ENCODE measurements around the gene C3orf20. TPM values are rescaled to one million over a fixed set of nuclear protein-coding genes. Genes with fewer than 3 reads are reported as not detected.

C3orf20 gene
- under 1 TPM in 2 of 4 donors, not detected in 2; 0.11 to 0.46 TPM for total RNA-seq

DNA sequence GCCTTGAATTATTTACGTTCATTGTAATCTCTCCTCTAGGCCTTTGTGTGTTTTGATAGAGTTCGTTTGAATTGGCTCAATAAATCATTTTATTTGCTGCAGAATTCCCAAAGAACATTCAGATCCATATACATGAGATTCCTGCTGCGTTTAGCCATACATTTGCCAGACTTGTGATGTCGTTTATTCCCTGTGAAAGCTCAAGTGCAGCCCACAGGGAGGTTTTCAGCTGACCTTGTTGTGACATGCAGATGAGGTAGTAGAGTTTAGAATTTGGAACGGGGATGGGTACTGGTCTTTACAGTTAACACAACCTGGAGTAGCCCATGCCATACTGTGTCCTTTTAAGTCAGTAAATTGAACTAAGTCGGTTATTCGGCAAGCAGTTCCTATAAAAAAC, at the start of gene C3orf20:
Gene C3orf20 (plus strand): TSS at position 301 of the 400 bp plus-strand sequence. CDS start 7,573 bp downstream, outside the sequence.
- DNase-seq = no peak
- in situ Hi-C loops (cut with MboI; ENCODE audit: low sequenced_read_pairs in 4 of 4) (loop anchor here (5.0 to 25.0 kb wide), 6 partner anchors 237 to 412 kb away; partner anchors contain the start of genes MRPS25 (in 2 of the 4) and RBSN (in 1 of the 4)), intact Hi-C loops (cut with DNase I; ENCODE audit: low total_unique reads) (loop anchor here (2.0 to 5.0 kb wide), 2 partner anchors 107 to 246 kb away; no protein-coding TSS in a partner anchor)
- Histone ChIP-seq H3K27ac (no peak within 1 kb of the TSS), H3K27me3 (no peaks in the 10 kb centered on the region), H3K9me3 (no peaks in the 10 kb centered on the region), H3K36me3 (peaks cover 9 to 37% of the 10 kb centered on the region in 2 donors), H3K4me1 (no peaks in the 10 kb centered on the region), H3K4me3 (no peak within 1 kb of the TSS)
- TF ChIP-seq POLR2A (IDR thresholded peaks at IDR 0.05) = no peak
- TF ChIP-seq, protein P1, sequence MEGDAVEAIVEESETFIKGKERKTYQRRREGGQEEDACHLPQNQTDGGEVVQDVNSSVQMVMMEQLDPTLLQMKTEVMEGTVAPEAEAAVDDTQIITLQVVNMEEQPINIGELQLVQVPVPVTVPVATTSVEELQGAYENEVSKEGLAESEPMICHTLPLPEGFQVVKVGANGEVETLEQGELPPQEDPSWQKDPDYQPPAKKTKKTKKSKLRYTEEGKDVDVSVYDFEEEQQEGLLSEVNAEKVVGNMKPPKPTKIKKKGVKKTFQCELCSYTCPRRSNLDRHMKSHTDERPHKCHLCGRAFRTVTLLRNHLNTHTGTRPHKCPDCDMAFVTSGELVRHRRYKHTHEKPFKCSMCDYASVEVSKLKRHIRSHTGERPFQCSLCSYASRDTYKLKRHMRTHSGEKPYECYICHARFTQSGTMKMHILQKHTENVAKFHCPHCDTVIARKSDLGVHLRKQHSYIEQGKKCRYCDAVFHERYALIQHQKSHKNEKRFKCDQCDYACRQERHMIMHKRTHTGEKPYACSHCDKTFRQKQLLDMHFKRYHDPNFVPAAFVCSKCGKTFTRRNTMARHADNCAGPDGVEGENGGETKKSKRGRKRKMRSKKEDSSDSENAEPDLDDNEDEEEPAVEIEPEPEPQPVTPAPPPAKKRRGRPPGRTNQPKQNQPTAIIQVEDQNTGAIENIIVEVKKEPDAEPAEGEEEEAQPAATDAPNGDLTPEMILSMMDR (IDR thresholded peaks at IDR 0.05 in 4 of 5, conservative IDR thresholded peaks at IDR 0.05 in 1 of 5) = no peak
- no peak for ATAC-seq

DNA sequence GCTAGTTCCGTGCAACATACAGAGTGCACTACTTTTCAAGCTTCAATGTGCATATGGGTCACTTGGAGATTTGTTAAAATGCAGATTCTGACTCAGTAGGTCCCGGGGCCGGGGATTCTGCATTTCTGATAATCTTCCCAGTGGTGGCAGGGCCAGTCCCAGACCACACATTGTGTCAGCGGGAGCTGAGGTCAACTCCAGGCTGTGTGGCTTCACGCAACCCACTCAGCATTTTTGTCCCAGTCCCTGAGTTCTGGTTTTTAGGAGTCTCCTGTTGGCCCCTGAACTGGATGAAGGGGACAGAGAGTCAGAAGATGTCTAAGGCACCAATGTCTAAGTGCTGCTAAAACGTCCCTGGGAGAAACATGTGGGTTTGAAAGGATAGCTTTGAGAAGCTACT, 49.5 kb upstream of the C3orf20 start:
- H3K27me3 ChIP-seq = no peaks in the 10 kb centered on the region
- ATAC-seq (no peak), DNase-seq (no peak)
- H3K4me1 ChIP-seq = peaks cover 0 to 7% of the 10 kb centered on the region in 2 donors
- no peak overlapping the region for H3K27ac ChIP-seq
- TF ChIP-seq, protein P1 (IDR thresholded peaks at IDR 0.05 in 4 of 5, conservative IDR thresholded peaks at IDR 0.05 in 1 of 5) = no peak
- no peak for TF ChIP-seq POLR2A (IDR thresholded peaks at IDR 0.05)
- in situ Hi-C loops (cut with MboI; ENCODE audit: low sequenced_read_pairs in 4 of 4) = no loop called here
- no peak overlapping the region for H3K4me3 ChIP-seq
- no peaks in the 10 kb centered on the region for H3K36me3 ChIP-seq
- no peaks in the 10 kb centered on the region for H3K9me3 ChIP-seq
- intact Hi-C loops (cut with DNase I; ENCODE audit: low total_unique reads) = no loop called here

DNA sequence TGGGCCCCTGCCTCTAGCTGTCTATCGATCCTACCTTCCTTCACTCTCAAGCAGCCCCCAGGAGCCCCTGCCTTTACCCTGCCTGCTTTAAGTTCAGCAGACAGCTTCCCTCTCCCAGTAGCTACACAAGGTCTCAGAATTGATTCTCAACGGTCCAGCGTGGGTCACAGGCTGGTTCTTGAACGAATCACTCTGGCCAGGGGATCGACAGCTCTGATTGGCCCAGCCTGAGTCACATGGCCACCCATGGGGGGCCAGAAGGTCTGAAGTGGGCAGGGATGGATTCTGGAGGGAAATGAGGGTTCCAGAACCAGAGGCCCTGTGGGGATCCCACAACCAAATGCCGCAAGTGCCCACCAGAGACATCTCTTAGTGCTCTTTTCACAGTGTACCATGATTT, 47.1 kb upstream of the C3orf20 start:
- Histone ChIP-seq H3K36me3 (no peaks in the 10 kb centered on the region), H3K27me3 (no peaks in the 10 kb centered on the region), H3K4me3 (no peak overlapping the region), H3K4me1 (peaks cover 0 to 7% of the 10 kb centered on the region in 2 donors), H3K27ac (no peak overlapping the region), H3K9me3 (no peaks in the 10 kb centered on the region)
- DNase-seq (no peak), ATAC-seq (no peak)
- intact Hi-C loops (cut with DNase I; ENCODE audit: low total_unique reads) (no loop called here), in situ Hi-C loops (cut with MboI; ENCODE audit: low sequenced_read_pairs in 4 of 4) (no loop called here)
- TF ChIP-seq, protein P1 (IDR thresholded peaks at IDR 0.05 in 4 of 5, conservative IDR thresholded peaks at IDR 0.05 in 1 of 5) = no peak
- TF ChIP-seq POLR2A (IDR thresholded peaks at IDR 0.05) = no peak

DNA sequence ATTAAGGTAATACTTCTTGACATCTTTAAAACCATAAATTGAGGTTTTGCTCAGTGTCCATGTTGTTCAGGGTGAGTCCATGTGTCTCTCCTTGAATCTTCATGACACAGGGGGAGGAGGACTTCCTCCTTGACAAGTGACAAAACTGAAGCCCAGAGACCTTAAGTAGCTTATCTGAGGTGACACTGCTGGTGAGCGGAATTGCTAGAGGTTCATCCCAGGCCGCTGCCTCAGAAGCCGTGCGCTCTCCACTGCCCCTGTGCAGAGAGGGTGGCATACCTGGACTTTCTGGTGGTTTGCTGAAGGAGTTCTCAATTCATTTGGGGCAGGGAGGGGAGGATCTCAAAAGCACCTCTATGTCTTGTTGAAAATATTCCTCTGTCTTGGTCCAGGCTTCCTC, 46.5 kb upstream of the C3orf20 start:
- Histone ChIP-seq H3K27ac (no peak overlapping the region), H3K9me3 (no peaks in the 10 kb centered on the region), H3K27me3 (no peaks in the 10 kb centered on the region), H3K4me1 (peaks cover 0 to 7% of the 10 kb centered on the region in 2 donors), H3K36me3 (no peaks in the 10 kb centered on the region), H3K4me3 (no peak overlapping the region)
- in situ Hi-C loops (cut with MboI; ENCODE audit: low sequenced_read_pairs in 4 of 4) (no loop called here), intact Hi-C loops (cut with DNase I; ENCODE audit: low total_unique reads) (no loop called here)
- ATAC-seq (no peak), DNase-seq (no peak)
- TF ChIP-seq, protein P1 (IDR thresholded peaks at IDR 0.05 in 4 of 5, conservative IDR thresholded peaks at IDR 0.05 in 1 of 5) = no peak
- no peak for TF ChIP-seq POLR2A (IDR thresholded peaks at IDR 0.05)

Measured in gastrocnemius medialis (tissue), 4 donors.